WI38 (cell line): ENCODE measurements around the gene RASA2.

Experiments used
- H3K4me3 ChIP-seq: 2 replicates; pipeline ENCODE4 v1.5.1; 2011; ENCODE audit warnings: low read depth, mild to moderate bottlenecking, control low read depth, low read length
- CTCF ChIP-seq: IDR thresholded peaks from 2 replicates; pipeline ENCODE4 v1.5.1; 2012; ENCODE audit warnings: low read depth, mild to moderate bottlenecking, control low read depth, low read length

RASA2 gene

GRCh38 chr3:141578202-141578973, 91.6 kb downstream of the RASA2 start:
- H3K4me3 ChIP-seq = no peak overlapping the region
- no peak for TF ChIP-seq CTCF

GRCh38 chr3:141594357-141594756, 107.5 kb downstream of the RASA2 start:
- H3K4me3 ChIP-seq = no peak overlapping the region
- no peak for TF ChIP-seq CTCF

- no peak for TF ChIP-seq CTCF
- no peak overlapping the region for H3K4me3 ChIP-seq
Measured at GRCh38 chr3:141597931-141598330, 111.1 kb downstream of the RASA2 start.

- no peak overlapping the region for H3K4me3 ChIP-seq
- TF ChIP-seq CTCF = no peak
Measured at GRCh38 chr3:141600331-141600730, 113.5 kb downstream of the RASA2 start.

- no peak overlapping the region for H3K4me3 ChIP-seq
- TF ChIP-seq CTCF = no peak
Measured at GRCh38 chr3:141602706-141603105, 115.9 kb downstream of the RASA2 start.

GRCh38 chr3:141603473-141604035, 116.7 kb downstream of the RASA2 start:
- H3K4me3 ChIP-seq = no peak overlapping the region
- no peak for TF ChIP-seq CTCF

- no peak for TF ChIP-seq CTCF
- H3K4me3 ChIP-seq = no peak overlapping the region
Measured at GRCh38 chr3:141605883-141606282, 119.1 kb downstream of the RASA2 start.
